ENCODE results near the gene XRCC2. TPM values are rescaled to one million over a fixed set of nuclear protein-coding genes. Genes with fewer than 3 reads are reported as not detected.

XRCC2 gene
- total and polyA plus RNA-seq, 2 of the 8 experiments (the other 6 are each of a cell fraction or from before 2014, with no cell fraction given) = 14.6 to 34.0 TPM

- Histone ChIP-seq H3K4me3 (ENCODE audit: extremely low read depth in 1 of 4, insufficient read depth in 2 of 4, low read depth in 3 of 4, low read length in 4 of 4) (peak overlapping the region in 1 of 4 experiments; percentile 26; a peak in 1 of 8 replicates), H4K91ac (replicated peaks; ENCODE audit: insufficient read length, low read length) (no peak overlapping the region), H2BK120ac (replicated peaks; ENCODE audit: low read depth, low read length) (no peak overlapping the region), H2BK15ac (ENCODE audit: low read length) (no peak overlapping the region), H2AK5ac (ENCODE audit: low read depth, low read length) (no peak overlapping the region), H3K4ac (replicated peaks; ENCODE audit: insufficient read length, low read depth, low read length) (no peak overlapping the region), H3K79me1 (ENCODE audit: low read depth, low read length) (no peaks in the 10 kb centered on the region; the same call in none of the 2 replicates), H3K4me1 (replicated peaks in 1 of 4; ENCODE audit: control insufficient read depth in 3 of 4, insufficient read depth in 4 of 4, low read length in 3 of 4) (peaks cover 0 to 6% (median 5%) of the 10 kb centered on the region in 4 experiments; a peak in 2 of 7 replicates), H2BK12ac (ENCODE audit: low read depth, low read length) (no peak overlapping the region), H4K5ac (ENCODE audit: insufficient read length, low read depth, low read length) (no peak overlapping the region), H3K18ac (ENCODE audit: extremely low read depth, low read length) (no peak overlapping the region), H2BK20ac (ENCODE audit: low read length) (no peak overlapping the region), H3K14ac (ENCODE audit: insufficient read length) (no peak overlapping the region), H3K79me2 (ENCODE audit: control insufficient read depth in 1 of 2, insufficient read depth in 2 of 2, low read length in 2 of 2) (peaks cover 22 to 68% of the 10 kb centered on the region in 2 experiments), H3K36me3 (ENCODE audit: control insufficient read depth in 2 of 4, insufficient read depth in 4 of 4, low read length in 3 of 4) (peaks cover 0 to 20% (median 10%) of the 10 kb centered on the region in 4 experiments; a peak in 6 of 8 replicates), H3K27me3 (replicated peaks in 1 of 4; ENCODE audit: control insufficient read depth in 3 of 4, extremely low read depth in 1 of 4, insufficient read depth in 3 of 4, low read length in 3 of 4) (no peaks in the 10 kb centered on the region), H2BK5ac (ENCODE audit: low read depth, low read length) (no peak overlapping the region), H4K8ac (ENCODE audit: extremely low read depth, insufficient read depth, low read length) (no peak overlapping the region), H3K4me2 (ENCODE audit: insufficient read depth in 1 of 2, low read depth in 2 of 2, low read length in 2 of 2) (peak overlapping the region; percentile 31 to 100; a peak in 3 of 4 replicates), H4K20me1 (replicated peaks in 1 of 2; ENCODE audit: control insufficient read depth in 1 of 2, insufficient read depth in 2 of 2, low read length in 2 of 2) (peaks cover 6 to 9% of the 10 kb centered on the region in 2 experiments), H3K9ac (replicated peaks in 1 of 4; ENCODE audit: extremely low read depth in 1 of 4, low read depth in 3 of 4, low read length in 3 of 4) (no peak overlapping the region), H3K27ac (ENCODE audit: low read depth, low read length) (no peak overlapping the region), H3K56ac (replicated peaks; ENCODE audit: insufficient read length, low read depth, low read length) (no peak overlapping the region), H3K23me2 (ENCODE audit: low read depth, low read length) (peaks cover 9% of the 10 kb centered on the region), H2AFZ (ENCODE audit: low read length) (no peak overlapping the region), H3K9me3 (ENCODE audit: insufficient read depth in 2 of 2, low read depth in 1 of 2, low read length in 1 of 2) (no peaks in the 10 kb centered on the region), H3K23ac (ENCODE audit: insufficient read length) (no peak overlapping the region)
- ChIA-PET CTCF (ENCODE audit: partially characterized antibody) (interaction anchor here (0.6 to 2.8 kb wide), 3 partner anchors 20 to 597 kb away, joined by 3 to 9 read pairs (median 3); no protein-coding TSS in a partner anchor), POLR2A (ENCODE audit: partially characterized antibody) (no interaction called here)
- TF ChIP-seq NANOG (IDR thresholded peaks at IDR 0.05; ENCODE audit: insufficient read depth, low read depth, low read length, poor library complexity, severe bottlenecking) = no peak
- TF ChIP-seq BCL11A (IDR thresholded peaks at IDR 0.05; ENCODE audit: low read depth in 2 of 2, low read length in 2 of 2) = no peak
- TF ChIP-seq KDM4A (IDR thresholded peaks at IDR 0.05; ENCODE audit: low read depth, low read length, severe bottlenecking) = no peak
- TF ChIP-seq SIRT6 (IDR thresholded peaks at IDR 0.05; ENCODE audit: low read length) = no peak
- TF ChIP-seq POLR2A (IDR thresholded peaks at IDR 0.05; ENCODE audit: control extremely low read depth in 1 of 2, low read depth in 2 of 2, low read length in 2 of 2) = no peak
- TF ChIP-seq SIX5 (IDR thresholded peaks at IDR 0.05; ENCODE audit: low read depth, low read length) = no peak
- no peak for TF ChIP-seq SP1 (IDR thresholded peaks at IDR 0.05; ENCODE audit: low read depth, low read length)
- TF ChIP-seq CHD1 (IDR thresholded peaks at IDR 0.05; ENCODE audit: low read depth, low read length) = no peak
- no peak for FAIRE-seq
- 97% methylated on average over 2 of the region's 2 CpGs; no CpG with 5 or more reads in 1 of the 2 experiments for WGBS, 2 experiments (ENCODE audit: extremely low coverage in 1 of 2, insufficient coverage in 1 of 2, insufficient read length in 1 of 2, insufficient replicate concordance in 2 of 2, low coverage in 1 of 2, low lambda C conversion rate in 2 of 2, missing lambda C conversion rate in 1 of 2)
- no peak for DNase-seq (ENCODE audit: low read depth in 1 of 2, low spot score in 2 of 2)
Measured at GRCh38 chr7:152673897-152674296, 2.0 kb downstream of the XRCC2 start.

Measured in H1 (cell line).